ENCODE results near the gene SPATA2L.

Gene SPATA2L

GRCh38 chr16:89705006-89705405 lies 3.5 kb upstream of the SPATA2L start:
- Histone ChIP-seq H3K27me3 (ENCODE audit: control insufficient read depth, low read length) (no peaks in the 10 kb centered on the region), H3K9me2 (replicated peaks; ENCODE audit: control insufficient read depth, low read length) (no peaks in the 10 kb centered on the region), H3K9me3 (ENCODE audit: control insufficient read depth, insufficient read depth, low read length) (no peaks in the 10 kb centered on the region), H3K4me2 (ENCODE audit: low read length) (no peak overlapping the region), H3F3A (ENCODE audit: control insufficient read depth, insufficient read depth) (no peaks in the 10 kb centered on the region), H4K20me1 (ENCODE audit: control insufficient read depth, insufficient read depth, low read depth, low read length) (no peaks in the 10 kb centered on the region), H3K27ac (ENCODE audit: low read depth, low read length) (no peak overlapping the region), H3K36me3 (ENCODE audit: control insufficient read depth, low read length) (no peaks in the 10 kb centered on the region), H3K4me1 (ENCODE audit: control insufficient read depth, low read length) (peaks cover 22% of the 10 kb centered on the region), H3K4me3 (ENCODE audit: low read length) (no peak overlapping the region), H3K79me2 (ENCODE audit: control insufficient read depth, low read length) (no peaks in the 10 kb centered on the region)
- TF ChIP-seq CTCF (IDR thresholded peaks at IDR 0.05; ENCODE audit: low read depth, low read length, poor library complexity, severe bottlenecking), result no peak
- no peak for TF ChIP-seq EZH2phosphoT487 (IDR thresholded peaks at IDR 0.05; ENCODE audit: borderline replicate concordance, low read length)

GRCh38 chr16:89704281-89704680 lies 2.8 kb upstream of the SPATA2L start:
- TF ChIP-seq CTCF (IDR thresholded peaks at IDR 0.05; ENCODE audit: low read depth, low read length, poor library complexity, severe bottlenecking) (no peak), EZH2phosphoT487 (IDR thresholded peaks at IDR 0.05; ENCODE audit: borderline replicate concordance, low read length) (no peak)
- H3K9me3 ChIP-seq (ENCODE audit: control insufficient read depth, insufficient read depth, low read length), result no peaks in the 10 kb centered on the region
- H3K27me3 ChIP-seq (ENCODE audit: control insufficient read depth, low read length), result no peaks in the 10 kb centered on the region
- no peak overlapping the region for H3K4me2 ChIP-seq (ENCODE audit: low read length)
- H3F3A ChIP-seq (ENCODE audit: control insufficient read depth, insufficient read depth), result 0 out of 2 replicates have a peak, but pooled peaks cover 1% of the 10 kb centered on the region
- H3K27ac ChIP-seq (ENCODE audit: low read depth, low read length), result no peak overlapping the region
- no peaks in the 10 kb centered on the region for H3K79me2 ChIP-seq (ENCODE audit: control insufficient read depth, low read length)
- H3K4me3 ChIP-seq (ENCODE audit: low read length), result no peak overlapping the region
- no peaks in the 10 kb centered on the region for H3K36me3 ChIP-seq (ENCODE audit: control insufficient read depth, low read length)
- H3K9me2 ChIP-seq (replicated peaks; ENCODE audit: control insufficient read depth, low read length), result no peaks in the 10 kb centered on the region
- H3K4me1 ChIP-seq (ENCODE audit: control insufficient read depth, low read length), result peaks cover 27% of the 10 kb centered on the region
- no peaks in the 10 kb centered on the region; the same call in 1 of the 2 replicates for H4K20me1 ChIP-seq (ENCODE audit: control insufficient read depth, insufficient read depth, low read depth, low read length)

- Histone ChIP-seq H3F3A (ENCODE audit: control insufficient read depth, insufficient read depth) (peaks cover 5% of the 10 kb centered on the region; the same call in 1 of the 2 replicates), H4K20me1 (ENCODE audit: control insufficient read depth, insufficient read depth, low read depth, low read length) (no peaks in the 10 kb centered on the region; the same call in 1 of the 2 replicates), H3K4me1 (ENCODE audit: control insufficient read depth, low read length) (peaks cover 34% of the 10 kb centered on the region), H3K79me2 (ENCODE audit: control insufficient read depth, low read length) (no peaks in the 10 kb centered on the region), H3K4me3 (ENCODE audit: low read length) (peak overlapping the region; percentile 93), H3K36me3 (ENCODE audit: control insufficient read depth, low read length) (peaks cover 11% of the 10 kb centered on the region), H3K9me3 (ENCODE audit: control insufficient read depth, insufficient read depth, low read length) (no peaks in the 10 kb centered on the region), H3K4me2 (ENCODE audit: low read length) (peak overlapping the region; percentile 90), H3K27me3 (ENCODE audit: control insufficient read depth, low read length) (no peaks in the 10 kb centered on the region), H3K9me2 (replicated peaks; ENCODE audit: control insufficient read depth, low read length) (no peaks in the 10 kb centered on the region), H3K27ac (ENCODE audit: low read depth, low read length) (peak overlapping the region; percentile 36)
- TF ChIP-seq EZH2phosphoT487 (IDR thresholded peaks at IDR 0.05; ENCODE audit: borderline replicate concordance, low read length), result no peak
- peak; percentile 40 for TF ChIP-seq CTCF (IDR thresholded peaks at IDR 0.05; ENCODE audit: low read depth, low read length, poor library complexity, severe bottlenecking)
These were observed 668 bp downstream of the SPATA2L start for GRCh38 chr16:89700649-89701424.

All from DOHH2 (cell line).